ENCODE results near the gene VAMP8.
"Not testable (repeated sequence)": the region's sequence is repeated elsewhere in the genome, so short reads cannot be mapped to it uniquely, and the experiment has no call there.

VAMP8 gene

DNA sequence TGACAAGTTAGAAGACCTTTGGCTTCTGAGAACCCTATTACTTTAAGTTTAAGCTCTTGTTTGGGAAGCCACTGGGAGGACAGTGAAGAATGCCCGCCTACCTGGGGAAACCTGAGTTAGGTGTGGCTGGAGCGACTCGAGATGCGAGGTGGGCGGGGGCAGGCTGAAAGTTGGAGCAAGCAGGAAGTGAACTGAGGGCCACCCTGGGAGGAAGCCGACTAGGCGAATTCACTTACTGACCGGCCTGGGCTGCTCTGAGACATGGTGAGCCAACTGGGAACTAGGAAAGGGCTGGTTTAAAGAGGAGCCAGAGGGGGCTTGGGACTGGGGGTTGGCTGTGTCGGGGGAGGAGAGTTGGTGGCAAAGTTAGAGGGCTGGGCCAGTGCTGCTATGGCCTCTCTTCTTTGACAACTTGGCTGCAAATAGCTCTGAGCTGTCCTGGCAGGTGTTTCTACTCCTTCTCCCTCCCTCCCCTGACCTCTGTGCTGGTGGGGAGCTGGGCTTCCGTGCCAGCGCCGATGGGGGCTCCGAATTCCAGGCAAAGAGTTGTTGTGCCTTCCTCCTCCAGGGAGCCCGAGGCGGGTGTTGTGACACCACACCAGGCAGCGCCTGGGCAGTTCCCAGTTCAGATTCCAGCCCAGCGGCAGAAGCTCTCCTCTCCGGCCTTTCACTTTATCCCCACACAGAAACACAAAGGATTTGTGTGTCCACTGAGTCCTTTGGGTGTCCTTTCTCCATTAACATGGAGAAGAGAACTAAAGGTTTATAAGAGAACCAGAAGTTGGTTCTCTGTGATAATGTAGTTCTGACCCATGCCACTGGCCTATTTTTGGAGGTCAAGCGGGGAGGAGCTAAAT lies at the start of gene VAMP8:
Gene VAMP8, plus strand, starts transcription at position 201 of the 857 bp plus-strand sequence. Its CDS starts 61 bp downstream, at position 262.
- no peak for DNase-seq

DNA sequence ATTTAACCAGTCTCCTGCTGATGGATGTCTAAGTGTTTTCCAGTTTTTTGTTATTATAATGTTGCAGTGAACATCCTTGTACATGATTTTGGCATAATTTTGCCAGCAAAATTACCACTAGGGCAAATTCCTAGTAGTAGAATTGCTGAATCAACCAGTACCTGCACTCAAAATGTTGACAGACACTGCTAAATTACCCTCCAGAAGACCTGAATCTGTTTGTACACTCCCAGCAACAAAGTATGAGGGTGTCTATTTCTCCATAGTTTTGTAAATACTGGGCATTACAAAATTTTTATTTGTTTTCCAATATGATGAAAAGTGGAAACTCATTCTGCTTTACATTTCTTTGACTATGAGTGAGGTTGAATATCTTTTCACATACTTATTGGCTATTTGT lies 49.6 kb upstream of the VAMP8 start:
- DNase-seq, result no peak

DNA sequence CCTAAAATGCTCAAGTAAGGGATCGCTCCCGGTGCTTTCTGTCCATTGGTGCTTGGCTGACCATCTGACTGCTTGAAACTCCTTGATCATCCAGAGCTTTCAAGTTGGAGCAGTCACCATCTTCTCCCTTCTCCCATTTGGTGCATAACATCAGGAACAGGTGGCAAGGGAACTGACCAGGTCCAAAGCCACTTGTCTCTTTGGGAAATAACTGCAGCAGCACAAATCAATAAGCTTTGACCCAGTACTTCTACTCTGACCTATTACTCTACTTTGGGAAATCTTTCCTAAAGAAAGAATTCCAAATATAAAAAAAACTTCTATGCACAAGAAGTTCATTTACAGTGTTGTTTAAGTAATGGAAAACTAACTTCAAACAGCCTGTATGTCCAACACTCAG lies 49.0 kb upstream of the VAMP8 start:
- no peak for DNase-seq

DNA sequence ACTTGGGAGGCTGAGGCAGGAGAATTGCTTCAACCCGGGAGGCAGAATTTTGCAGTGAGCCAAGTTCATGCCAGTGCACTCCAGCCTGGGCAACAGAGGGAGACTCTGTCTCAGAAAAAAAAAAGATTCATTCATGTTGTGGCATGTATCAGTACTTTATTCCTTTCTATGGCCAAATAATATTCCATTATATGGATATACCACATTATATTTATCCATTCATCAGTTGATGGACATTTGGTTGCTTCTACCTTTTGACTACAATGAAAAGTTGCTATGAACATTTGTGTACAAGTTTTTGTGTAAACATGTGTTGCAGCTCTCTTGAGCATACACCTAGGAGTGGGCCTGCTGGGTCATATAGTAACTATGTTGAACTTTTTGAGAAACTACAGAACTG lies 47.6 kb upstream of the VAMP8 start:
- DNase-seq, result no peak

DNA sequence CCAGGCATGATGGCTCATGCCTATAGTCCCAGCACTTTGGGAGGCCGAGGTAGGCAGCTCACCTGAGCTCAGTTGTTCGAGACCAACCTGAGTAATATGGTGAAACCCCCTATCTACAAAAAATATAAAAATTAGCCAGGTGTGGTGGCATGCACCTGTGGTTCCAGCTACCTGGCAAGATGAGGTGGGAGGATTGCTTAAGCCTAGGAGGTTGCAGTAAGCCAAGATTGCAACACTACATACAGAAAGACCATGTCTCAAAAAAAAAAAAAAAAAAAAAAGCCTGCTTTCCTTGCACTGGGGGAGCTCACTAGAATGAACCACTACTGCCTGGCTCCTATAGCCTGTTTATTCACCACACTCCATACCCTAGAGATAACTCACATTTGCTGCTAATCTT lies 45.8 kb upstream of the VAMP8 start:
- no peak for DNase-seq

DNA sequence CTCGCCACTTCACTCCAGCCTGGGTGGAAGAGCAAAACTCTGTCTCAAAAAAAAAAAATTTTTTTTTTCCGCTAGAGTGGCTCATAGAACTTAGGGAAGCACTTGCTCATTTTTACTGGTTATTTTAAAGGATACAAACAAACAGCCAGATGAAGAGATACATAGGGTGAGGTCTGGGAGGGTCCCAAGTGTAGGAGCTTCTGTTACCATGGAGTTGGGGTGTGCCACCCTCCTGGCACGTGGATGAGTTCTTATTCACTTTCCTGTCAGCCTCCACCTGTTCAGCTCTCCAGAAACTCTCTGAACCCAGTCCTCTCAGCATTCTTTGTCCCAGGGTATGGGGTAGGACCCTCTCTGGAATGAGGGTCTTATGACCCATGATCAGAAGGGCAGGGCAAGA lies 43.3 kb upstream of the VAMP8 start:
- DNase-seq, result no peak

DNA sequence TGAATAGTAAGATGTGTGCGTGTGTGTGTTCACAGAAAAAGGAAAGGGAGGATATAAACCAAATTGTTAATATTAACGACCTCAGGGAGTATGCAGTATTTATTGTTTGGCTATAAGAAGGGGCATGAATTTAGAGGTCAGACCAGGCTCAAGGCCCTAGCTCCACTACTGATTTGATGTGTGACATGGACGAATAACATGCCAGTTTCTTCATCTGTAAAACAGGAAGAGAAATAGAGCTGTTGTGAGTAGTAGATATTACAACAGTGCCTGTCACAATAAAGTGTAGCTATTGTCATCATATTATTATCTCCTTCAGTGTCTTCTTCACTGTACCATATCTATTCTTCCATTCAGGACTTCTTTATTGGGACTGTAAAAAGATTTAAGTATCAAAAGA lies 42.5 kb upstream of the VAMP8 start:
- DNase-seq, result no peak

DNA sequence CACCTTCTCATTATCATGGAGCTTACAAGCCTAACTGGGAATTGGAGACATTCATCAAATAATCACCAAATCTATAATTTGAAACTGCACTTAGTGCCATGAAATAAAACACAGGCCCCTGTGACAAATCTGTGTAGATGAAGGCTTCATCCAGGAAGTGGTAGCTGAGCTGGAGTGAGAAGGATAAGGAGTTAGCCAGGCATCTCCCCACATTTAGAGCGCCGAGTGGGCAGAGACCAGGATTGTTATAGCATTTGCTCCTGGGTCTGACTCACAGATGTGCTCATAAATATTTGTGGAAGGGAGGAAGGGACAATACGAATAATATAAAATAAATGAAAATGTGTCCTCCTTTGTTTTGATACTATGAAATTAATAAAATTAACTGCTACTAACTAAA lies 40.9 kb upstream of the VAMP8 start:
- DNase-seq, result no peak

DNA sequence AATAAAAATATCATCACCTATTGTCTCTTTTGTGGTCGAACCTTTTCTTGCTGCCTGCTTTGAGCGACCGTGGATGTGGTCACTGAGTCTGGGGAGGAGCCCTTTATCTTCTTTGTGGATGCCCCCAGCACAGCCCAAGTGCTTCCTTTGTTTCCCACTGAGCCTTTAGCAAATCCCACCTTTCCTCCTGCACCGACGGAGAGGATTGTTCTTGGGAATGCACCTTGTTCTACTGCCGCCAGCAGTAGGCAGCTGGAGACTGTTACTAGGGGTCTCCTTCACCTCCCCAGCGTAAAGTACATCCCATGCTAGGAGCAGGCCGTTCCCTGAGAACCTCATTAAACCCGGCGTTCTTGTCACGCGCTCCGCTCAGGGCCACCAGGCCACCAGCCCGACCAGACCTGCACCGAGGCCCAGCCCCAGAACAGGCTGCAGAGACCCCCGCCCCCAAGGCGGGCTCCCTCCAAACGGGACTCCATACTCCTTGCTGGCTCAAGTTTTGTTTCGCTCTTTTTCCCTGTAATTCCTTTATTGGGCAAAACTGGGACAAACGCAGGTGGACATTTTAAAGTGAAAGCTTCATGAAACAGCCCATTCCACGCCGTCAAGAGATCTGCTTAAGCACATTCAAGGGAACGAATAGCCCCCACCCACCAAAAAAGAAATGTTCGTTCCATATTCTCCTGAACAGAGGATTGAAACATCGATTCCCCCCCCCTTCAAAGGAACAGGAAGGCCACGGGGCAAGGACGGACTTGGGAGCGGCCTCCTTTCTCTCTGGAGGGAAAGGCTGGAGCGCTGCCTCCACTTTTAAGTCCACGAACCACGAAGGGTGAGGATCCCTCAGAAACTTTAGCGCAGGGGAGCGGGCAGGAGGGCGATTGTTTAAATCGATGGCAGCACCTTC lies 39.5 kb upstream of the VAMP8 start:
- DNase-seq, result peak; percentile 65

DNA sequence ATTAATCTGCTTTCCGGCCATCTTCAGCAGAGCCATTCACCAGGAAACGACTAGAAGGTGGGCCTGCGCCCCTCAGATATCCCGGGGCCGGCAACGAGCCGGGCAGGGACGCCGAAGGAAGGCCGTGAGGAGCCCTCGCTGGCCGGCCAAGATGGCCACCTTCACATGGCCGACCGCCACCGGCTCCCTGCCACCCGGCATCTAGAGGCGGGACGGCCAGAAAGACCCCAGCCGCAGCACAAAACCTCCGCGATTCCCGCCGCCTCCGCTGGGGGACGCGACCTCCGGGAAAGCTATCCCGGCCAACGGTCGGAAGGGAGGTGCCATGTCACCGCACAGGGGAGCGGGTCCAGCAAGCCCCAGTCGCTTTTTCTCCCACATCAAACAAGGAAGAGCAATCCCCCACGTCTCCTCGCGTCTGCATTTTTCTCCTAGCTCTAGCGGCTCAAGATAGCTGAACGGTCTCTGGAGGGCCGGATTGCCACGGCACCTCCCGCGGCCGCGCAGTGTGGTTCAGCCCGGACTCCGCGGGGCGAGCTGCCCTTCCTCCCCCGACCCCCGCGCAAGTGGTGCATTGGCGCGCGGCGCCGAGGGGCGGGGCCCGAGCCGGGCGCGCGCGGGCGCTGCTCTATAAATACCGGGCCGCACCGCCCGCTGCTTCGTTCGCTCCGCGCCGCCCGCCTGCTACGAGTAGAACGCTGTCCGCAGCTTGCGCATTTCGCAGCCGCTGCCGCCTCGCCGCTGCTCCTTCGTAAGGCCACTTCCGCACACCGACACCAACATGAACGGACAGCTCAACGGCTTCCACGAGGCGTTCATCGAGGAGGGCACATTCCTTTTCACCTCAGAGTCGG lies 38.7 kb upstream of the VAMP8 start, which contains the start of gene MAT2A:
Gene MAT2A, plus strand, starts transcription at position 662 of the 854 bp plus-strand sequence. Its CDS starts 120 bp downstream, at position 782.
- DNase-seq, result peak; percentile 82

DNA sequence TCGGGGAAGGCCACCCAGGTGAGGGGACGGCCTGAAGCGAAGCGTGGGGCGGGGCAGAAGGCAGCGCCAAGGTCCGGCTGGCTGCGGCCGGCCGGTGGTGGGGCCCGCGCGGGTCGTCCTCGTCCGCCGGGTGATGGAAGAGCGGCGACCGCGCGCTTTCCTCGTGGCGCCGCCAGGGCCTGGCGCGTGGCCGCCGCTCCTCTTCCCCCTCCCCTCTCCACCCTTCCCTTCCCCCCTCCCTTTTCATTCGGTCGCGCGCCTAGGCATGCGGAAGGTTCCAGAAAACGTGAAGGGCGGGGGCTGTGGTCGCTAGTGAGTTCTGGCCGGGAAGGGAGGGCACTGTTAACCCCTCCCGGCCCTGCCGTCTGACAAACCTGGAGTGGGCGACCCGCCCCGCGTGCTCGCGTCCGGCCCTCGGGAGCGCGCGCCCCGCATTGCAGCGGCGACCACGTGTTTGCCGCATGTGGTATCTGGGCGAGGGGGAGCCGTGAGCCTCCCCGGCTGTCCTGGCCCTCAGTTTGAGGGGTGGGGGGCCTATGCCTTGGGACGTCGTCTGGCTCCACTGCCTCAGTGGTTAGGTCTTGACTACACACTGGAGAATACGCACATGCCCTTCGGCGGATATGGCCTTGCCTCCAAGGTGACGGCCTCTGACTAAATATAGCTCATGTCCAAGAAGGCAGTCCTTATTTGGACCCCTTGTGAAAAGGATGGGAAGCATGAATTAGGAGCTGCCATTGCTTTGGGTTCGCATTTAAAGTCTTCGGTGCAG lies 37.8 kb upstream of the VAMP8 start:
- DNase-seq, result no peak

DNA sequence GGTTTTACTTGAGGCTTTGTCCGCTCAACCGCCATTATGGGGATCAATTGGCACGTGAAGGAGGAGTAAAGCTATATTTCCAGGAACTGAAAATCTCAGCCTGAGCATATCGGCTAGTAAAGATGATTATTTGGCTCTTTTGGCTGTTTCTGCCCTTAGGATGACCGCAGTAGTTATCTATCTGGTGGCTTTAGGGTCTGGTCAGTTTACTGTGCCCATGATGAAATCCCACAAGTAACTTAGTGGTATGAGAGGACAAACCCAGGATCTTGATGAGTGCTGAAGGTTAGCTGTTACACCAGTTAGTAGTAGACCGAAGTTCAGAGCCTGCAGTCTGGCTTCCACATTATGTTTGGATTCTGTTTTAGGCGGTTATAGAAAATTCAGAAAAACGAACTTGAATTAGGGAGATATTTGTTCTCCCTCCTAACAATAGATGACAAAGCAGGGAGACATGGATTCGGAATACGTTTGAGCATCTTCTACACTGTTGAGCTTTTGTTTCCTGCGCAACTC lies 37.2 kb upstream of the VAMP8 start:
- no peak for DNase-seq

DNA sequence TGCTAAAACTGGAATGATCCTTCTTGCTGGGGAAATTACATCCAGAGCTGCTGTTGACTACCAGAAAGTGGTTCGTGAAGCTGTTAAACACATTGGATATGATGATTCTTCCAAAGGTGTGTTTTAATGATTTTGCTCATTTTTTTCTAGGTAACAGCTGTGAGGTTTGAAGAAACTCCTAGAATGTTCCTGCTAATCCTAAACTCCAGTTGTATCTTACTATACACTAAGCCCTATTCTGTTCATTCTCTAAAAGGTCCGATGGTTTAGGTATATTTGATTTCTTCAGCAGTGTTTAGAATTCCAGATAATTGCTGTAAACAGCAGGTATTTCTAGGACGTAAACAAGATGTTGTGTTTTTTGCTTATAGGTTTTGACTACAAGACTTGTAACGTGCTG lies 36.1 kb upstream of the VAMP8 start:
- no peak for DNase-seq

DNA sequence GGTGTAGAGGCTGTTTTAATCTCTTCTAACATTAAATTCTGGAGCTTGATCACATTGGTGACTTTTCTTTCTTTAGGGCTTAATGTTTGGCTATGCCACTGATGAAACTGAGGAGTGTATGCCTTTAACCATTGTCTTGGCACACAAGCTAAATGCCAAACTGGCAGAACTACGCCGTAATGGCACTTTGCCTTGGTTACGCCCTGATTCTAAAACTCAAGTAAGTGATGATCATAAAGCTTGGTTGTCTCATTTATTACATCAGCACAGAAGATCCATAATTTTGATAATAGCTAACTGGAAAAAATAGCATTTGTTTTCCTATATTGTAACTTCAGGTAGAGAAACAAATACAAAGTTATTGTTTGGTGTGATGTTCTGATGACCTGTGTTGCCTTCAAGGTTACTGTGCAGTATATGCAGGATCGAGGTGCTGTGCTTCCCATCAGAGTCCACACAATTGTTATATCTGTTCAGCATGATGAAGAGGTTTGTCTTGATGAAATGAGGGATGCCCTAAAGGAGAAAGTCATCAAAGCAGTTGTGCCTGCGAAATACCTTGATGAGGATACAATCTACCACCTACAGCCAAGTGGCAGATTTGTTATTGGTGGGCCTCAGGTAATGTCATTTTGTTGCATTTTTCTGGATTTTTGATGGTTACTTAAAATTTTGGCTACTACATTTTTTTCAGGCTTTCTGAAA lies 35.5 kb upstream of the VAMP8 start:
- no peak for DNase-seq

DNA sequence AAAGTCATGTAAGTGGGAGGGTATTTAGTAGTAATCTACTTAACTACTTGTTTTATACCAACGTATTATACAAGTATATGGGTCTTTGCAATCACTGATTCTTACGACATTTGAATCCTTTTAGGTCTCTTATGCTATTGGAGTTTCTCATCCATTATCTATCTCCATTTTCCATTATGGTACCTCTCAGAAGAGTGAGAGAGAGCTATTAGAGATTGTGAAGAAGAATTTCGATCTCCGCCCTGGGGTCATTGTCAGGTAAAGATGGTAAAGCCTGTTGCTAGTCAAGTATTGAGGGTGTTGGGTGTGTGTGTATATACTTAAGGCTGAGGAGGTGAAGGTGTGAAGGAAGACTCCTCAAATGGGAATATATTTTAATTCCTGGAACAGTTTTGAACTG lies 34.6 kb upstream of the VAMP8 start:
- no peak for DNase-seq

DNA sequence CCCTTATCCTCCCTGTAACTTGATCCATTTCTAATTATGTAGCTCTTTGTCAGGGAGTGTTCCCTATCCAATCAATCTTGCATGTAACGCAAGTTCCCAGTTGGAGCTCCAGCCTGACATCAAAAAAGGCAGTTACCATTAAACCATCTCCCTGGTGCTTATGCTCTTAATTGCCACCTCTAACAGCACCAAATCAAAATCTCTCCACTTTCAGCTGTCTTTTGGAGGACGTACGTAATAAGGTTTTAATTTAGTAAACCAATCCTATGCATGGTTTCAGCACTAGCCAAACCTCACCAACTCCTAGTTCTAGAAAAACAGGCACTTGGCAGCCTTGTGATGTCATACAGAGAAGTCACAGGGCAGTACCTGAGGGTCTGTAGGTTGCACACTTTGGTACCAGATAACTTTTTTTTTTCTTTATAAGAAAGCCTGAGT lies 33.1 kb upstream of the VAMP8 start:
- DNase-seq, result not testable (repeated sequence)

DNA sequence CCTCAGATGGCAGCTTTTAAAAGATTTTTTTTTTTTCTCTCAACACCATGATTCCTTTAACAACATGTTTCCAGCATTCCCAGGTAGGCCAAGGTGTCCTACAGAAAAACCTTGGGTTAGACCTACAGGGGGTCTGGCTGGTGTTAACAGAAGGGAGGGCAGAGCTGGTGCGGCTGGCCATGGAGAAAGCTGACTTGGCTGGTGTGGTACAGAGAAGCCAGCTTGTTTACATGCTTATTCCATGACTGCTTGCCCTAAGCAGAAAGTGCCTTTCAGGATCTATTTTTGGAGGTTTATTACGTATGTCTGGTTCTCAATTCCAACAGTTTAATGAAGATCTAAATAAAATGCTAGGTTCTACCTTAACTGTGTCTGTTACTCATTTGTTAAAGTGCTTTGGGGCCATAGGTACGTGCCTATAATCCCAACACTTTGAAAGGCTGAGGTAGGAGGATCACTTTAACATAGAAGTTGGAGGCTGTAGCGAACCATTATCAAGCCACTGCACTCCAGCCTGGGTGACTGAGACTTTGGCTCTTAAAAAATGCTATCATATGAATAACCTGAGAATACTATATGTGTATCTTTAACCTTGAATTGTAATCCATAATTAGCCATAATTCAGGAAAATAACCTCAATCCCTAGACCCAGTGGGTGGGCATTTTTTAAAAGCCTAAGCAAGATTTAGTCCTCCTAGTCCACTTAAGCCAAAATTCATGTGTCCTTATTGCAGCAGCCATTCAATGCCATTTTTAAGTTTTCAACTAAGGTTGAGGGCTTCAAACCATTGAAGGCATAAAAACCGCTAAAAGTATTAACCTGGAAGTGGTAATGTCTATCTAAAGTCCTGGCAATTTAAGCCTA lies 32.2 kb upstream of the VAMP8 start:
- not testable (repeated sequence) for DNase-seq

DNA sequence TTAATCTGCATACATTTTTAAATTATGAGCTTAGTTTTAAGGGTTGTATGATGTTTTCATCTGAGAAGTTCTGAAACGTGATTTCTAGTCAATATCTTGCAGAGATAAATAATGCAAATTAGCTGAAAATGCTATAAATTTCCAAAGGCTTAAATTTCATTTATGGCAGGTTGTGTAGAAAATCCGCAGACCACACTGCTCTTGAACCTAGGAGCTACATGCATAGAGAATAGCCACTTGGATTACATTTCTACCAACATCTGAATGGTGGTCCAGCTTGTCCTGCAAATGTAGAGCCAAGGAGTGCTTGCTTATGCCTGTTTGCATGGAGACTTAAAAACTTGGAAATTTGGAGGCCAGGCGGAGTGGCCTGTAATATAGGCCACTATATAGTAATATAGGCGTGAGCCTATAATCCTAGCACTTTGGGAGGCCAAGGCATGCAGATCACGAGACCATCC lies 31.6 kb upstream of the VAMP8 start:
- no peak for DNase-seq

DNA sequence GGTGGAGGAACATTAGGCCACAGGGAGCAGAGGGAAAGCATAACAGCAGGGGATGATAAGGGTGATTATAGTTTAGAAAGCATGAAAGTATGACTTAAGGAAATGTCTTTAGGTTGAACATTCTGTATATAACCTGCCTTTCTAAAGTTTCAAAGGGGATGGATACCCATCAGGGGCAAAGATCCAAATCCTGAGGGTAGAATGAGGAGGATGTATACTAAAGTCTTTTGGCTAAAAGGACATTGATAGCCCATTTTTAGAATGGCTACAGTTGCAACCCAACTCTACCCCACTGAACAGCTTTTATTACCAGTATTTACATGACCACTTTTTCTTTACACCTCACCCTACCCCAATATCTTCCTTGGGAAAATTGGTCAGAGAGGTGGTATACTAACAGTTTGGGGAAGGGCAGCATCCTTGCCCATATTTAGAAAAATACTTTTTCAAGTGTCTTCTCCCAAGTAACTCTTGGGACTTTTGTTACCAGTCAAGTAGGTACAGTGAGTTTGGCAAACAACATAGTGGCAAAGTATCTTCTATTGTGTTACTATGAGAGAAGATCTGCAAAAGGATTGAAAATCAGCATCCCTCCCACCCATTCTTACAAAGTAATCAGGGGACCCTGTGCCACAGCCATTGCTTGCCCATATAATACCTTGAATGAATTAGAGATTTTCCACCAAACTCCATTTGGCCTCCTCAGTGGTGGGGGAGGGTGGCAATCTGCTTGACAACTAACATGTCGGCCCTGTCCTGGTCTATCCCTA lies 30.1 kb upstream of the VAMP8 start:
- DNase-seq, result no peak
